Hepatocyte (in vitro differentiated cells): Measurements from ENCODE around the gene MAGOHB. TPM values are rescaled to one million over a fixed set of nuclear protein-coding genes. Genes with fewer than 3 reads are reported as not detected.

Experiments
- DNase-seq: peaks from one replicate; pipeline ENCODE4 v3.0.0-alpha.2; 2016; ENCODE audit warnings: low spot score
- H2AFZ ChIP-seq: fragments of 200-600 bp; sonication (generic); 2 replicates; pipeline ENCODE4 v1.6.0; 2016; ENCODE audit warnings: antibody characterized with exemption, mild to moderate bottlenecking
- H3K27ac ChIP-seq: fragments of 200-600 bp; sonication (generic); 2 replicates; pipeline ENCODE4 v1.5.1; 2016; ENCODE audit warnings: mild to moderate bottlenecking
- H3K27me3 ChIP-seq: fragments of 200-600 bp; sonication (generic); 2 replicates; pipeline ENCODE4 v1.6.1; 2016
- H3K36me3 ChIP-seq: fragments of 200-600 bp; sonication (generic); replicated peaks from 2 replicates; pipeline ENCODE4 v1.5.1; 2016; ENCODE audit warnings: low read depth; ENCODE audit not compliant: insufficient read depth
- H3K4me1 ChIP-seq: fragments of 200-600 bp; sonication (generic); 2 replicates; pipeline ENCODE4 v1.5.1; 2016; ENCODE audit warnings: mild to moderate bottlenecking, moderate library complexity; ENCODE audit not compliant: insufficient read depth
- H3K4me2 ChIP-seq: fragments of 200-600 bp; sonication (generic); 2 replicates; pipeline ENCODE4 v1.6.0; 2016
- H3K4me3 ChIP-seq: fragments of 200-600 bp; sonication (generic); 2 replicates; pipeline ENCODE4 v1.5.1; 2016; ENCODE audit warnings: mild to moderate bottlenecking
- H3K79me2 ChIP-seq: fragments of 200-600 bp; sonication (generic); 2 replicates; pipeline ENCODE4 v1.6.0; 2017; ENCODE audit warnings: mild to moderate bottlenecking
- H3K9me2 ChIP-seq: fragments of 200-600 bp; sonication (generic); replicated peaks from 2 replicates; pipeline ENCODE4 v1.6.0; 2017; ENCODE audit warnings: mild to moderate bottlenecking; ENCODE audit not compliant: insufficient read depth
- H3K9me3 ChIP-seq: fragments of 200-600 bp; sonication (generic); 2 replicates; pipeline ENCODE4 v1.5.1; 2016; ENCODE audit warnings: low read depth, mild to moderate bottlenecking
- H4K20me1 ChIP-seq: fragments of 200-600 bp; sonication (generic); 2 replicates; pipeline ENCODE4 v1.6.0; 2016; ENCODE audit warnings: mild to moderate bottlenecking; ENCODE audit not compliant: insufficient read depth, poor library complexity, severe bottlenecking
- EZH2 ChIP-seq: fragments of 200-600 bp; sonication (generic); IDR thresholded peaks from 2 replicates; pipeline ENCODE4 v1.6.1; 2016; ENCODE audit warnings: antibody characterized with exemption, mild to moderate bottlenecking, borderline replicate concordance
- EZH2phosphoT487 ChIP-seq: fragments of 200-600 bp; sonication (generic); IDR thresholded peaks from one replicate; pipeline ENCODE4 v1.6.1; 2018; ENCODE audit warnings: antibody characterized with exemption, mild to moderate bottlenecking, low read depth, moderate library complexity; ENCODE audit not compliant: unreplicated experiment, severe bottlenecking
- WGBS: methylation state at CpG from one replicate; pipeline ENCODE4 v1.1.6; 2016; ENCODE audit warnings: low lambda C conversion rate; ENCODE audit errors: missing lambda C conversion rate; 5-methylcytosine and 5-hydroxymethylcytosine counted together
- polyA plus RNA-seq: library from polyadenylated mRNA; unstranded; fragments of >200 nt; fragmentation: Nextera tagmentation; extraction: Ambion mirVana; gene quantifications from 2 replicates; pipeline ENCODE4 v1.2.1, GENCODE V29; 2016
- total RNA-seq: library from RNA; depleted of rRNA; stranded (reverse); fragments of >200 nt; gene quantifications from 2 replicates; pipeline ENCODE4 v1.2.3, GENCODE V29; 2014
- TF ChIP-seq, protein P1 (sequence below): fragments of 200-600 bp; sonication (generic); IDR thresholded peaks from 2 replicates; pipeline ENCODE4 v1.5.1; 2016; ENCODE audit warnings: antibody characterized with exemption, mild to moderate bottlenecking; ENCODE audit not compliant: poor library complexity

MAGOHB gene
- total and polyA plus RNA-seq, 2 experiments from 2014 or later, result 21.4 to 40.2 TPM

GRCh38 chr12:10610188-10610587 is 3.2 kb downstream of the MAGOHB start:
- H3K36me3 ChIP-seq, result no peaks in the 10 kb centered on the region
- DNase-seq, result no peak

DNA sequence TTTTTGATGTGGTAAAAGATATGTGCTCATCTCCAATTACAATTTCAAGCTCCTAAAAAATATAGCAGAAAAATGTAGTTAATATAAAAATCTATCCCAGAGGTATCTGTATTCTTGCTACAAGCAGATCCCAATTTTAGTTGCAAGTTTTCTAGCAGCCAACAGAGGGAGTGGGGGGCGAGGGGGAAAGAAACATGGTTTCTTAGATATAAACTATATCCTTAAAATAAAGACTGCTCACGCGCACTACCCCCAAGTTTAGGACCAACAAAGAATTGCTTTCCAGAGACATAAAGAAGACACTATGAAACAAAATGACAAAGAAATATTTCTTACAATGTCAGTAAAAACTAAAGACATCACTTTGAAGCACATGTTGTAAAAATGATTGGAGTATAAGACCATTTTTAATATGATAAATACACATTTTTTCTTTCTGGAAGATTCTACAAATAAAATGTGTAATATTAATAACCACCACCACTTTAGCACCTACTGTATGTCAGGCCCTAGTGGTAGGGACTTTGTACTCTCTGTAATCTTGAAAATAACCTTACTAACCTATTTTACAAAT is 5.4 kb downstream of the MAGOHB start:
- Histone ChIP-seq H3K4me2 (no peak overlapping the region), H3K9me3 (no peaks in the 10 kb centered on the region), H3K4me3 (no peak overlapping the region), H3K4me1 (no peaks in the 10 kb centered on the region), H4K20me1 (no peaks in the 10 kb centered on the region), H2AFZ (no peak overlapping the region), H3K27me3 (no peaks in the 10 kb centered on the region), H3K9me2 (no peaks in the 10 kb centered on the region), H3K79me2 (peaks cover 19% of the 10 kb centered on the region), H3K27ac (no peak overlapping the region), H3K36me3 (no peaks in the 10 kb centered on the region)
- 97% methylated on average over 3 of the region's 3 CpGs for WGBS
- no peak for DNase-seq
- TF ChIP-seq, protein P1, sequence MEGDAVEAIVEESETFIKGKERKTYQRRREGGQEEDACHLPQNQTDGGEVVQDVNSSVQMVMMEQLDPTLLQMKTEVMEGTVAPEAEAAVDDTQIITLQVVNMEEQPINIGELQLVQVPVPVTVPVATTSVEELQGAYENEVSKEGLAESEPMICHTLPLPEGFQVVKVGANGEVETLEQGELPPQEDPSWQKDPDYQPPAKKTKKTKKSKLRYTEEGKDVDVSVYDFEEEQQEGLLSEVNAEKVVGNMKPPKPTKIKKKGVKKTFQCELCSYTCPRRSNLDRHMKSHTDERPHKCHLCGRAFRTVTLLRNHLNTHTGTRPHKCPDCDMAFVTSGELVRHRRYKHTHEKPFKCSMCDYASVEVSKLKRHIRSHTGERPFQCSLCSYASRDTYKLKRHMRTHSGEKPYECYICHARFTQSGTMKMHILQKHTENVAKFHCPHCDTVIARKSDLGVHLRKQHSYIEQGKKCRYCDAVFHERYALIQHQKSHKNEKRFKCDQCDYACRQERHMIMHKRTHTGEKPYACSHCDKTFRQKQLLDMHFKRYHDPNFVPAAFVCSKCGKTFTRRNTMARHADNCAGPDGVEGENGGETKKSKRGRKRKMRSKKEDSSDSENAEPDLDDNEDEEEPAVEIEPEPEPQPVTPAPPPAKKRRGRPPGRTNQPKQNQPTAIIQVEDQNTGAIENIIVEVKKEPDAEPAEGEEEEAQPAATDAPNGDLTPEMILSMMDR, result peak; percentile 14
- no peak for TF ChIP-seq EZH2

More at GRCh38 chr12:10610188-10610587, 3.2 kb downstream of the MAGOHB start:
- Histone ChIP-seq H3K4me2 (no peak overlapping the region), H3K79me2 (peaks cover 21% of the 10 kb centered on the region), H3K9me2 (no peaks in the 10 kb centered on the region), H4K20me1 (no peaks in the 10 kb centered on the region), H3K4me3 (no peak overlapping the region), H3K27me3 (no peaks in the 10 kb centered on the region), H3K27ac (no peak overlapping the region), H3K9me3 (no peaks in the 10 kb centered on the region), H3K4me1 (no peaks in the 10 kb centered on the region), H2AFZ (no peak overlapping the region)
- WGBS, result 88% methylated on average over 3 of the region's 3 CpGs
- TF ChIP-seq EZH2phosphoT487 (no peak), EZH2 (no peak)
- TF ChIP-seq, protein P1, result no peak

GRCh38 chr12:10601860-10602259 is 11.5 kb downstream of the MAGOHB start:
- H3K9me3 ChIP-seq, result no peaks in the 10 kb centered on the region
- no peaks in the 10 kb centered on the region for H3K27me3 ChIP-seq
- TF ChIP-seq EZH2phosphoT487 (no peak), EZH2 (no peak)
- TF ChIP-seq, protein P1, result no peak
- no peaks in the 10 kb centered on the region for H3K9me2 ChIP-seq
- DNase-seq, result no peak
- H3K79me2 ChIP-seq, result no peaks in the 10 kb centered on the region
- no peaks in the 10 kb centered on the region for H3K4me1 ChIP-seq
- no peak overlapping the region for H3K4me3 ChIP-seq
- H3K4me2 ChIP-seq, result no peak overlapping the region
- H3K36me3 ChIP-seq, result no peaks in the 10 kb centered on the region
- 96% methylated on average over 2 of the region's 2 CpGs for WGBS
- no peak overlapping the region for H2AFZ ChIP-seq
- H3K27ac ChIP-seq, result no peak overlapping the region
- H4K20me1 ChIP-seq, result no peaks in the 10 kb centered on the region
